Measurements from ENCODE around the gene OSBPL10.

The OSBPL10 gene

DNA sequence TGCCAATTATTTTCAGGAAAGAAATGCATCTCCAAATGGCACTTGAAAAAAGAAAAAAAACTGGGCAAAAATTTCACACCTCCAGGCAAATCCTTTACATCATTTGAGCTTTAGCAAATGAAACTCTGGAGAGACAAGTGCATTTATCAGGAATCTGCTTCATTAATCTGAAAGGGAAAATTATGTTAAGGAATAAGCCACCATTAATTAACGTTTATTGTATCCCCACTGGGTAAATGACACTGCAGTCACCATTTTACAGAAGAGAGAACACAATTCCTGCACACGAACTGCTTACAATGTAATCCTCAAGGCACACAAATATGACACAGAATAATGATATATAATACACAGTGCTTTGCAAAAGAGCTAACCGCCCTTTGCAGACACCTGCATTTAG is 217.3 kb downstream of the OSBPL10 start:
- DNase-seq = no peak

DNA sequence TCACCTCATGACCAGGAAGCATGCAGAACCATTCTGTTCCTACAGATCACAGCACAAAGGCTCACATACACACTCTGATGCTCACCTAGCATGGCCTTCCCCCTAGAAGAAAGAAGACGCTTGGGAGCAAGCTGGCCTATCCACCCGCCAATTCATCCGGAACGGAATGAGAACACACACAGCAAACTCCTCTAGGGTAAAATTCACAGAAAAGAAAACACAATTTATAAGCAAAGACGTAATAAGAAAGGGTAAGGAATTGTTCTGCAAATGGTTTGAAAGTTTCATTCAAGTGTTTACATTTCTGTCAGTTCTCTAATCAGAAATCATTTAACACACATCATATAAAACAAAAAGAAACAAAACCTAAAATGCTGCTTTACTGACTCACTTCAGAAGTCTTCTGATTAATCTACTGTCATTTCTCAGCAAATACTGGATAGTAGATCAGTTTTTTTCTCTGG is 218.1 kb downstream of the OSBPL10 start:
- DNase-seq = no peak

DNA sequence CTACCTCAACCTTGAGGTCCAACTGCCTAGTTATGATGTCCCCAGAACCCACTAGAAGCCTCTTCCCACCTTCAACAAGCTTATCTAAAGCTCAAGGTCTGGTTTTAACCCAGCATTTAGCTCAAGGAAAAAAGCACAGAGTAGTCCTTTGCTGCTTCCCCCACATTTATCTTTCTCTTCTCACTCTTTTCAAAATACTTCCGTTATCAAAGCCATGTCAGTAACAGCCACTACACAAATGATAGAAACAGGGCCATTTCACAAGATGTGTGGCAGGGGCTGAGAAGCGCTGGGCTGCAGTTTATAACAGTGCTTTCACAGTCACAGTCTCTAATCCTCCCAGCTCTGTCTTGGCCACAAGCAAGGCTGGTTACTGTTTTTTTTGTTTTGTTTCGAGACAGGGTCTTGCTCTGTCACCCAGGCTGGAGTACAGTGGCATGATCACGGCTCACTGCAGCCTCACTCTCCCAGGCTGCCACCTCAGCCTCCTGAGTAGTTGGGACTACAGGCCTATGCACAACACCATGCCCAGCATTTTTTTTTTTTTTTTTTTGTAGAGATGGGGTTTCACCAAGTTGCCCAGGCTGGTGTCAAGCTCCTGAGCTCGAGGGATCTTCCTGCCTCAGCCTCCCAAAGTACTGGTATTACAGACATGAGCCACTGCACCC is 218.8 kb downstream of the OSBPL10 start:
- no peak for DNase-seq

DNA sequence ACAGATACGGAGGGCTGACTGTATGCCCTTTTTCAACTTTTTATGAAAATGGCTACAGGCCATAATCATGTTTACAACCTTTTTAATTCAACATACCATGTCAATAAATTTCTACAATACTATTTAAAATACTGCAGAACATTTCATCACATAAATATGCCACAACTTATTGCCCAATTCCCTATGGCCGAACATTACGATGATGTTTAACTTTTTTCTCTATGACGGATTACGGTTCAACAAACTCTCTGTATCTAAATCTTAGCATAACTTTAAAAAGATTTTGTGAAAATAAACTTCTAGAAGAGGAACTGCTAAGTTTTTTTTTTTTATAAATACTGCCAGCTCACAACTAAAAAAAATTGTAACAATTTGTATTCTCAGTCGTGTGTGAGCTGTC is 220.4 kb downstream of the OSBPL10 start:
- no peak for DNase-seq

DNA sequence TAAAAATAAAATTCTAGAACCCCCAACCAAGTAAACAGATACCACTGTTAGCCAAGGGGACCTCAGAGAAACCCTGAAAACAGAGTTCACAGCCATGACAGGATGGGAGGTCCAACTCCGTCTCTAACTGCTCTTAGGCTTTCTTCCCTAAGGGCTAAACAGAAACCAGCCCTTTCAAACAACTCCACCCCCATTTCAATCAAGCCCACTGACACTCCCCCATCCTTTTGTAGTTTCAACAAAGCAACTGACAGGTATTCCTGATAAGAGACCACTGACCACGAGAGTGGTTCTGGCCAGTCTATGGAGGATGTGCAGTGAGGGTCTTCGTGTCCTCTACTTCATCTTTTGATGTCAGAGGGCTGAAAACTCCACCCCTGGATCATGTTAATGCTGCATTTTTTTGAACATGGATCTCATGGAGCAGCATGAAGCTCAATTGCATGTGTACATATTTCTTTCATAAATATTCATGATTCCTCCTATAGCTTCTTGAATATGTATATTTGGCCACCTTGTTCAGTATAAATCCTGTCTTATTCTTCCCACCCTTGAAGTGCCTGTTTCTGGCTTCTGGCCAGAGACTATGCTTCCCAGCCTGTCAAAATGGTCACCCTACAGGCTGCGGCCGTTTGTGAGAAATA is 222.6 kb downstream of the OSBPL10 start:
- no peak for DNase-seq

DNA sequence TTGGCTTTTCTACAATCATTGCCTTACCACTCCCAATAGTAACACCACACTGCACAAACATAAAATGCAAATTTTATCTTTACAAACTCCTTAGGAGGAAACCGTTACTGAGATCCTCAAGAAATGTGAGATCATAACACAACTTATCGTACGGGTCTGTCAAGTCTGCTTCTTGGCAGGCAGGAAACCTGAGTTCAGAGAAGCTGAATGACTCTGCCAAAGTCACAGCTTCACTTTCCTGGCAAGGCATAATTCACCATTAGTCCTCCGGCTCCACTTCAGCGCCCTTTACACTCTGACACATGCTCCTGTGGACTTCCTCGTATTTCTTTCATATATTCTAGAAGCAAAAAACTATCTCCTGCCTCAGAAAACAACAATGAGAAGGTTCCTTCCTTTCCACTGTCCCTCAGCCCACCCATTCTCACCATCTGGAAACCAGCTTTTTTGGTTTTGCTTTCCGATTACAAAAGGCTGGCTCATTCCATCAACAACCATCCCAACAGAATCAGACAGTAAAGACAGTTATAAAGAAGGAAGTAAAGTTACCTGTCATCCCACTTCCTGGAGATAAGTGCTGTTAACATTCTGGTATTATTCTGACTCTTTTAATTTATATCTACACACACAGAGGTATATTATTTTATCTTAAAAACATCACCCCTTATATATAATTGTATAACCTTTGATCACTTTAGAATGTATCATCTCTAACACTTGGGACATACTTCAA is 225.0 kb downstream of the OSBPL10 start:
- DNase-seq = no peak

DNA sequence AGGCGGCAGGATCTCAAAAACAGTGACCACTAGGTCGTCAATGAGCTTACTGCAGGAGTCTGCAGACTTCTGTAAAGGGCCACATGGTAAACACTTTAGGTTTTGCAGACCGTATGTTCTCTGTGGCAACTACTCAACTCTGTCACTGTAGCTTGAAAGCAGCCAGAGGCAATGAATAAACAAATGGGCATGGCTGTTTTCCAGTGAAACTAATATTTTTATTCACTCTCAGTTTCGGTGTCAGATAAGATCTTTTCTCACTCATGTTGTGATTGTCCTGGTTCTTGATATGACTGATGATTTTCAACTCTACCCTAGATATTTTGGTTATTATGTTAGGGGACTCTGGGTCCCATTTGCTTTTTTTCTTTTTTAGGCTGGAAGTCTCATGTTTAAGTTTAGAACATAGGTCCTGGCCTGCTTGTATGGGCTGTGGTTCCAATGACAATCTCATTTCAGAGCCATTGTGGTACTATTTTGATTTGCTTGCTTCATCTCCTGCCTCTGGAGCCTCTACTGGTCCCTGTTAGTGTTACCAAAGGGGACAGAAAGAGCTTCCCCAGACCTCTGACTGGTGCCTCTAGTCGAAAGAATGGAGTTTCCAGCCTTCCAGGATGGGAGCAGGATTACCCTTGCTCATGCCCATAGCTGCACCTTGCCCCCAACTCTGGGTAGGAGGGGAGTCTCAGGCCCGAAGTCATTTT is 226.3 kb downstream of the OSBPL10 start:
- no peak for DNase-seq

DNA sequence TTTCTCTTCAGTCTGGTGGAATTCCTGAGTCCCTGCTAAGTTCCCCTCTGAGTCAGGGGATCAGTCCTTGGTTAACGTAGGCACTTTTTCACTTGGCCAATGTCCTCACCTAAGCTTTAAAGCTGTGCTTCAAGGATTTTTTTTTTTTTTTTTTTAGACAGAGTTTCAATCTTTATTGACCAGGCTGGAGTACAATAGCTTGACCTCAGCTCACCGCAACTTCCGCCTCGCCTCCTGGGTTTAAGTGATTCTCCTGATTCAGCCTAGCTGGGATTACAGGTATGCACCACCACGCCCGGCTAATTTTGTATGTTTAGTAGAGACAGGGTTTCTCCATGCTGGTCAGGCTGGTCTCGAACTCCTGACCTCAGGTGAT is 228.0 kb downstream of the OSBPL10 start:
- DNase-seq = no peak

DNA sequence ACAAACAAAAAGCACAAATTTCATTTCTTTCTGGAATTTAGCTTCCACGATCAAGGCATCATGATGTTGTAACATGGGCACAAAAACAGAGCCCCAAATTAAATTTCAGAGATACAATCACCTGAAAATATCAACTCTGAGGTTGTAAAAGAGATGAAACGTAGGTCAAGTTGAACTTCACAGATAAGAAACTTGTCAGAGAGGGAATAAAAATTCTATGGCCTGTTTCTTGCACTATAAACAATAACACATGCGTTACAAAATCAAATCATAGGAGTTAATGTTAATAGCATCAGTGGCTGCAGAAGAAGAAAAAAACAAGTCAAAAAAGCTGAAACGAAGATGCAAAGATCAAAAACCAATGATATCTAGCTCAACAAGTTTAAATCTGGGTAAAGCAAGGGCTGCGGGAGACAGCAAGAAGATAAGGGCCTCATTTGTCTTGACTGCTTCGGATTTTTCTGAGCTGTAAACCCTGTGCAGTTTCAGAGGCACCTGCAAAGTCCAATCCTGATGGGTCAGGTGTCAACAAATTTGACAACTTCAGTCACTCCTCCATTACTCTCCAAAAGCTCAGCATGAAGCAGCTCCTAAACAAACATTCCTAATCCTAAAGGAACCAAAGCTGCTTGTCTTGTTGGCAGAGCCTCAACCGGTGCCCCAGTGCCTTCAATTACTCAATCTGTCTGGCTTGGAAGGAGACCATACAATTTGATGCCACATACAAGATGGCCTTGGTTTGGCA is 228.6 kb downstream of the OSBPL10 start:
- DNase-seq = no peak

DNA sequence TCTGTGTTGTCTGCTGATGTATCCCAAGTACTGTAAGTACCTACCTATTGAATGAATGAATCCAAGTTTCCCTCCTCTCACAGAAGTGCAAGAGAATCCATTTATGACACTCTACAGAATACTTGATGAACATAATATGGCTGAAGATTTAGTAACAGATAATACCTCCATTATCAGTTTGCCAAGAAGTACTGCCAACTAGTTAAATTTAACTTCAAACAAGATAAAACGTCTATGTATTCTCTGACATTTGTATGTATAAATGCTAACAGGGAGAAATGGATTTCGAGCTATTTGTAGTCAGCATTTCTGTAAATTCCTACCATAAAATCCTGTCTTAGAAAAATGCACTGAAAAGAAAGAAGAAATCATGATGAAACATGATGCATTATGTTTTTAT is 230.7 kb downstream of the OSBPL10 start:
- no peak for DNase-seq

DNA sequence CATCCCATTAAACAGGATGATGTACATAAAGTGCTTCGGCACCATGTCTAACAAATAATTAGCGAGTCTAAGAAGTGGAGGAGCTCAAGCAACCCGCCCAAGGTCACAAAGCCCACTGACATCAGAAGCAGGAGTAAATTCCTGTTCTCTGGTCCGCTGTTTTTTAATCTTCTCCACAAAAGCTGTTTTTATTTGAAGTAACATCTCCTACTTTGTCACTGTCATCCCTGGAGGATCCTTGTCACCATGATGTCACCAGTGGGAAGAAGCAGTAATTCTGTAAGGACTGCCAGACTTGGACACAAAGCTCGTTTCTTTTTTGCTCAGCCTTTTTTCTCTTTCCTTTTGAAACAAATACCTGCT is 232.1 kb downstream of the OSBPL10 start:
- DNase-seq = no peak

DNA sequence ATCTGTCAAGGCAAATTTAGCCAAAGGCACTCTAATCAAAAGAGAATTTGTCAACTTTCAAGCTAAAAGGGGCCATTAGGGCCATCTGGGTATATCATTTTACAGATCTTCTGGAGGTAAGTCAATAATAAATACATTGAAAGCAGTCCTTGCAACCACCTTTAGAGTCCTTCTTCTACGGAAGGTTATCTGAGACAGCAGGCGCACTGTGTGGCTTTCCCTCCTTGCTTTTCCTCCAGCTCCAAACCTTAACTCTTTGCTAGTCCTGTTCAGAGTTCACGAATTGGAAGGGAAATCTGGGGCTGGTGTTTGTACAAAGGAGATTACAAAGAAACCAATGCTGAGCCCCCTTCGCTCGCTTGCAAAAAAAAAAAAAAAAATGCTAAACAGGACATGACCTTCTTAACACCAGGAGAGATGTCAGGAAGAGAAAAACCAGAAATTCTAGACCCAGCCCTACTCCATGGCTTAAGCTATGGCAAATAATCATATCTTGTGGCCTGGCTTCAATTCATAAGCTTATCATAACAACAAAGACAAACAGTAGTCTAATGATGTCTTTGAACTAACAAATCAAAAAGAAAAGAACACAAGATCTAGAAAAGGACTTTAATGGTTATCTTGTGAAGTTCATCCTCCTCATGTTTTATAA is 232.7 kb downstream of the OSBPL10 start:
- no peak for DNase-seq

DNA sequence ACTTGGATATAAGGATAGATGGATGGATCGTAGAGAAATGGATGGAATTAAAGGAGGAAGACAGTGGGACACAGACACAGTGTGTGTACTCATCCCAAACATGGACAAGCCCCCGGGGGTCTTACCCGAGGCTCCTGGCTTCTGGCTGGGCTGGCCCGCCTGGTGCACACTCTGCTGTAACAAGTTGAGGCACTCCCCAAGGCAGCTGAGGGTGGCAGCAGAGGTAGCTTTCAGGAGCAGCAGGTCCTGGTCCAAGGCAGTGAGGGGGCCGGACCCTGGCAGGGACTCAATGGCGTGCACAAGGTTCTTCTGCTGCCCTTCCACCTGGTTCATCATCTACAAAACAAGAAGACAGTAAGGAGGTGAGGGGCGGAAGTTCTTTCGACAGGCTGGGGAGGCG is 233.3 kb downstream of the OSBPL10 start:
- DNase-seq = no peak

DNA sequence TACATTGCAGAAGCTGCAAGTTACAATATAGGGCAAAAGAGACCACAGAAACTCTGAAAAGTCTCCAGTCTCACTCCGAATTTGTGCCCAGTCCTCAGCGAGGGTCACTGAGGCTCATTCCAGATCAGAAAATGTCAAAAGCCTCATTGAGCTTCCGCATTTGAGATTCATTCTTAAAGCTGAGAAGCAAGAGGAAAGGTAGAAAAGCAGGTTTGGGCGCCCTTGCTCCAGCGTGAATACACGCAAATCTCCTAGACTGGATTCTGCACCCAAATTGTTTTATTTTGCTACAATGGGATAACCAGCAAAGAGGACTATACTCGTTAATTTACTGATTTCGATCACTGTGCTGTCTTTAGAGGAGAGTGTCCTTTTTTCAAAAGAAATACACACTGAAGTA is 236.1 kb downstream of the OSBPL10 start:
- no peak for DNase-seq

DNA sequence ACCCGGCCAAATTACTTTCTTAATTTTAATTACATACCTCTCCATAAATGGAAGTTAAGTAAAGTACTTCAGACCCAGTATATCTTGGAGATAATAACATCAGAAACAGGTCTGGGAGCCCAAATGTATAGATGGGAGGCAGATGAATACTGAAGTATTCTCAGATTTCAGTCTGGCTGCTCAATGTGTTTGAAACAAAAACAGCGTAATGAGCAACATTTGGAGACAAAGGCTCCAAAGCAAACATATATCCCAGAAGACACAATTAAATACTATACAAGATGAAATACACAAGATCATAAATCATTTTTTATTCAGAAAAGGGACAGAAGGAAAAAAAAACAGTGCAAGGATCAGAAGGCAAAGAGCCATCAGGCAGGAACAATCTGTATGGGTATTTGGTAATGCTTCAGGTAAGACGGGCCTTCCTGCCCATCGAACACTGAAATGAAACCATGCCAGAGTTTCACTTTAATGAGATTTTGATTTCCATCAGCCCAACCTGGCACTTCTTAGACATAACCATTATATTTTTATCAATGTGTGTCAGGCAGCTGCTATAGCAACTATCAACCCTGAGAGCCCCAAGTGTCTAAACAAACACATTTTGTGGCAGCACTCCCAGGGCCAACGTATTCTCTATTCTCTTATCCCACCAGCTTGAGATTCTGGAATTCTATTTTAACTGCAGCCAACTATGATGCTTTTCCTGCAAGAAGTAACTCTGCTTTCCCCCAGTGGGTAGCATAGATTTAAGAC is 237.6 kb downstream of the OSBPL10 start:
- no peak for DNase-seq

DNA sequence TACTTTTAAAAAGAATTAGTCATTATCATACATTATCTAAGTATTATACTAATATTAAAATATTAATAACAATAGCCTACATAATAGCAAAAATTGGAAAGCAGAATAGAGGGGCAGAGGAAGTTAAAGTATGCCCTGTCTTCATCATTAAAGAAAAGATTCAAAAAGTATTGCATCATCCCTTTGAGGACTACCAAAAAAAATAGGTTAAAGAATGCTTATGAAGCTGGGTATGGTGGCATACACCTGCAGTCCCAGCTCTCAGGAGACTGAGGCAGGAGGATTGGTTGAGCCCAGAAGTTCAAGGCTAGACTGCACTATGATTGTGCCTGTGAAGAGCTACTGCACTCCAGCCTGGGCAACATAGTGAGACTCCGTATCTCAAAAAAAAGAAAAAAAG is 240.7 kb downstream of the OSBPL10 start:
- DNase-seq = no peak

DNA sequence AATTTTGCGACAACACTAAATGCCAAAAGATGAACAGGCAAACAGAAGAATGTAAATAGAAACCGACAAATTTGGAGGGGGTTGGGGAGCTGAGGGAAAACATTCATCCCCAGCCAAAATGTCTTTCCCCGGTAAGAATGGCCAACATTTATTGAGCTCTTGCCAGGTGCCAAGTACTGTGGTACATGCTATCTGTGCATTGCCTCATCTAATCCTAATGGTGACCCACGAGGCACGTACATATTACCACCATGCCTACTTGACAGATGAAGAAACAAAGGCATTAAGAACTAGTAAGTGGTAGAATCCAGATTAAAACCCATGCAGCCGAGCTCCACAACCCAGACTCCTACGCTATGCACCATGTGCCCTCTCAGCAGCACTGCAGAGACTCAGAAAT is 242.7 kb downstream of the OSBPL10 start:
- no peak for DNase-seq

DNA sequence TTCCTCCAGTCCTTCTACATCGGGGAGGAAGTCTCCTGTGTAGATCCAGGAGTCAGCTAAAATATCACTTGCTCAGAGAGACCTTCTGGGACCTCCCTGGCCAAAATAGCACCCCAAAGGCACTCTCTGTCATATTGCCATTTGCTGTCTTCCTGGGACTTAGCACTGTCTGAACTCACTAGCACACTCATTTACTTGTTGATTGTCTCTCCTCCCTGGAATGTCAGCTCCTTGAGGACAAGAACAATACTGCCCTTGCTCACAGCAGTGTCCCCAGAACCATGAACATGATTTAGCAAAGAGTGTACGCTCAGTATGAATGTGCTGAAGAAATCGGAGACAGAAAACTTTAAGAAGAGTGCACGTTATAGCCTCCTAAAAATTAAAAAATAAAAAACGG is 245.4 kb downstream of the OSBPL10 start:
- DNase-seq = no peak

DNA sequence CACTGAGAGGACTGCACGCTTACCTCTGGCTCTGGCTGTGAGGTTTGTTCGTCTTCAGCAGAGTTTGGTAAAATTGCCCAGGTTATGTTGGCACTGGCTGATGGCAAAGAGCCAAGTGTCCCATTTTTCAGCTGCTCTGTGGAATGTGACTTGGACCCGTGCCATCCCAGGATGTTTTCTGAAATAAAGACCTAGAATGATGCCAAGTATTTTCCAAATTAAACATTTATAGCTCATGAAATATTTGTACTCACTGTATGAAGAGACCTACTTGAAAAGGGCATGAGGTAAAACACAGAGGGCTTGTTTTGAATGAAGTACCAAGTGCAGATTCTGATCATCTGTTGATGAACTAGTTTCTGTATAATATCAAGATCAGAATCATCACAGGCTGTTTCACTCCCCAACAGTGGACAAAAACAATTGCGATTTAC is 247.8 kb downstream of the OSBPL10 start:
- no peak for DNase-seq

DNA sequence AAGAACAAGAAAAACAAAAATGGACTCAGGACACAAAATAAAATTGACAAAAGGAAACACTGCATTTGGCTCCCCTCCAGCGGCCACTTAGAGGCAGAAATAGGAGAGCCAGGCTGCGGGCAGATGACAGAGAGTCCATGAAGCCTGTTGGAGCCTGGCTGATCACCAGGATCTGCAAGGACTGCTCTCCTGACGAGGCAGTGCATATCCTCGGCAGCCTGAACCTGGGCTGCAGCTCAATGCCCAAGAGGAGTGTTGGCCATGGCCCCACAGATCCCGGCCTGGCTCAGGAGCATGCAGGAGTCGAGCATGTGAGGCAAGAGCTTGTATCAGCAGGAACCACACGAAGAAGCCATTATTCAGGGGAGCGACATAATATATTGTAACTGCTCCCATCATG is 248.5 kb downstream of the OSBPL10 start:
- DNase-seq = no peak

DNA sequence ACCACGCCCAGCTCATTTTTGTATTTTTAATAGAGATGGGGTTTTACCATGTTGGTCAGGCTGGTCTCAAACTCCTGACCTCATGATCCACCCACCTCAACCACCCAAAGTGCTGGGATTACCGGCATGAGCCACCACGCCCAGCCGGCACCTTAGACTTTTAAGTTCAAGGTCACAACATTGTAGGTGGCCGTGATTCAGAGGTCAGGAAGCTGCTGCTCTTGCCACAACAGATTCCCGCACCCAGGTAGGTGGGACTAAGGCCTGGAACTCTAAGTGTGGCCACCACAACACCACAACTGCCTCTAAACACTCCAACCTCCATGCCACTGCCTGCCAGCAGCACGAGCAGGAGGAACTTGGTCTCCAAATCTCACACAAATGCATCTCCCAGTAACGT is 251.5 kb downstream of the OSBPL10 start:
- no peak for DNase-seq

DNA sequence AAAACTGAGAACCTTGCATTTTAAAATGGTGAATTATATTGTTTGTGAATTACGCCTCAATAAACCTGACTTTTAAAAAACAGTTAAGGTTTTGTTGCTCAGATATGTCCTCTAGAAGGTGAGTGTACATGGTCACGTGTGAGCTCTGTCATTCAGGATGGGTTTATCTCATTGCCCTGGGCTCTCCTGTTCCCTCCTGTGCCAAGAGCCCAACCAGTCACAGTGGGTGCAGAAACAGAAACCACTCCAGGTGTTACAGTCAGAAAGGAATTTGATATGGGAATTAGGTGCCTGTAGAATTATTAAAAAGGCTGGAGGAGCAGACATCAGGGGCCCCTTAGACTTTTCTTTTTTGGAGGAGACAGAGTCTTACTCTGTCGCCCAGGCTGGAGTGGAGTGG is 252.0 kb downstream of the OSBPL10 start:
- no peak for DNase-seq
